Measurements from ENCODE around the gene MYCBP. TPM values are rescaled to one million over a fixed set of nuclear protein-coding genes. Genes with fewer than 3 reads are reported as not detected.
"Not testable (repeated sequence)": the region's sequence is repeated elsewhere in the genome, so short reads cannot be mapped to it uniquely, and the experiment has no call there.

Gene MYCBP
- total RNA-seq, 6 experiments from 2014 or later = 6.0 to 14.4 (median 8.3) TPM

DNA sequence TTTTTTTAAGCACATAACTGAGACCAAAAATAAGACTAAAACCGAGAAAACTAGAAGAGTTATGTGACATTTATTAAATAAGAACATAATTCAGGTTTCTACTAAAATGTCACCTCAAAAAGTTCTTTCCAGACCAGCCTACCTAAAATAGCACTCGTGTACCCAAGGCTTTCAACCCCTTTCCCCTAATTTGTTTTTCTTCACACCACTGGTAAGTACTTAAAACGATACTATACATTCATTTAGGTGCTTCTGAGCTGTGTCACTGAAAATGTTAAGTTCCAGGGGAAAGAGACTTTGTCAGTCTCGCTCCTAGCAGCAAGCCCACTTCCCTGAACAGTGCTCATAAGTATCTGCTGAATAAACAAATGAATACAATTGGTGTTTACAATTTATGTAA, 20.4 kb downstream of the MYCBP start:
- Histone ChIP-seq H3K36me3 (peaks cover 0 to 43% (median 13%) of the 10 kb centered on the region in 4 donors), H3K9me3 (no peaks in the 10 kb centered on the region), H3K4me3 (no peak overlapping the region), H3K27ac (no peak overlapping the region), H3K27me3 (no peaks in the 10 kb centered on the region), H3K4me1 (peaks cover 0 to 15% (median 2%) of the 10 kb centered on the region in 4 donors)
- ATAC-seq = no peak
- DNase-seq = no peak
- WGBS (ENCODE audit: insufficient coverage, low coverage, low lambda C conversion rate, missing lambda C conversion rate) = 94% methylated on average over 4 of the region's 4 CpGs
- TF ChIP-seq CTCF (IDR thresholded peaks at IDR 0.05) = no peak
- TF ChIP-seq POLR2A (IDR thresholded peaks at IDR 0.05) = no peak
- intact Hi-C loops (cut with DNase I) = no loop called here

DNA sequence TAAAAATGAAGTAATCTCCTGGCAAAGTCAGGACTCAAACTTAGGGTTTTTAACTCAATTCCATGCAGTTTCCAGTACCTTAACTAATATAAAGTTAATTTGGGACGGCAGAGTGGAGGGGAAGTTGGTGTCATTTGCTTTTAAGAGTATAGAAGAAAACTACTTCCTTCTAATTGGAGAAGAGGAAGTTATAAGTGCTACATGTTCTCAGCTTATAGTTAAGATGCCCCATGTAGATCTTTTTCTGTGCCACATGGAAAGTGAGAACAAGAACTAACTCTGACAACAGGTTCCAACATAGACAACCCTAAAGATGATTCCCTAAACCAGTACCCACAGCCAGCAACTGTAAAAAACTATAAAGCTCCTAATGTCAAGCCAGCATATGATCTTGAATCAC, 25.1 kb downstream of the MYCBP start:
- no peak for TF ChIP-seq POLR2A (IDR thresholded peaks at IDR 0.05)
- no peak for TF ChIP-seq CTCF (IDR thresholded peaks at IDR 0.05)
- Histone ChIP-seq H3K27me3 (no peaks in the 10 kb centered on the region), H3K9me3 (no peaks in the 10 kb centered on the region), H3K4me1 (peaks cover 0 to 8% (median 0%) of the 10 kb centered on the region in 4 donors), H3K4me3 (no peak overlapping the region), H3K36me3 (peaks cover 0 to 38% (median 17%) of the 10 kb centered on the region in 4 donors), H3K27ac (no peak overlapping the region)
- ATAC-seq = peak in 1 of 4 donors; percentile 38
- WGBS (ENCODE audit: insufficient coverage, low coverage, low lambda C conversion rate, missing lambda C conversion rate) = 75% methylated on average over 1 of the region's 1 CpG
- no peak for DNase-seq
- intact Hi-C loops (cut with DNase I) = no loop called here

DNA sequence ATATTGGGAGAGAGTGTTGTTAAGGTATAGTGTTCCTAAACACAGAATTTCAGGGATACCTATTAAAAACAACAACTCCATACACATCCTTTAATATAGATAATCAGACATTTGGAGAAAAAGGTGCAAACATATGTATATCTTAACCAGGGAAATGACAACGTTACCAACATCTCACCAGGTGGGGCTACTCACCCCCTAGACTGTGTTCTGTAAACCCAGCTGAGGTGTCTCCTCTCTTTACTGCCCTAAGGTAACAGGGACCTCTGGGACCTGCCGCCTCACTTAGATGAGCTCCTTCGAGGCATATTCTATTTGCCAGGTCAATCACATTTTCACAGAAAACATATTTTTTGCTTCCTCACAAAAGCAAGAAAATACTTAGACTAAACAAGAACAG, 26.9 kb downstream of the MYCBP start:
- no peak overlapping the region for H3K4me3 ChIP-seq
- peaks cover 0 to 40% (median 19%) of the 10 kb centered on the region in 4 donors for H3K36me3 ChIP-seq
- intact Hi-C loops (cut with DNase I) = no loop called here
- WGBS (ENCODE audit: insufficient coverage, low coverage, low lambda C conversion rate, missing lambda C conversion rate) = 92% methylated on average over 3 of the region's 3 CpGs
- H3K4me1 ChIP-seq = peaks cover 0 to under 1% (median 0%) of the 10 kb centered on the region in 4 donors
- DNase-seq (no peak), ATAC-seq (no peak)
- TF ChIP-seq CTCF (IDR thresholded peaks at IDR 0.05) (no peak), POLR2A (IDR thresholded peaks at IDR 0.05) (no peak)
- H3K9me3 ChIP-seq = no peaks in the 10 kb centered on the region
- no peaks in the 10 kb centered on the region for H3K27me3 ChIP-seq
- no peak overlapping the region for H3K27ac ChIP-seq

DNA sequence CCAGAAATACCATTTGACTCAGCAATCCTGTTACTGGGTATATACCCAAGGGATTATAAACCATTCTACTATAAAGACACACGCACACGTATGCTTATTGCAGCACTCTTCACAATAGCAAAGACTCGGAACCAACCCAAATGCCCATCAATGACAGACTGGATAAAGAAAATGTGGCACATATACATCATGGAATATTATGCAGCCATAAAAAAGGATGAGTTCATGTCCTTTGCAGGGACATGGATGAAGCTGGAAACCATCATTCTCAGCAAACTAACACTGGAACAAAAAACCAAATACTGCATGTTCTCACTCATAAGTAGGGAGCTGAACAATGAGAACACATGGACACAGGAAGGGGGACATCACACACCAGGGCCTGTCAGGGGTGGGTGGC, 28.1 kb downstream of the MYCBP start:
- H3K4me3 ChIP-seq; intact Hi-C loops (cut with DNase I); ATAC-seq; H3K4me1 ChIP-seq; H3K27ac ChIP-seq; H3K27me3 ChIP-seq; H3K9me3 ChIP-seq; DNase-seq: not testable (repeated sequence)
- WGBS (ENCODE audit: insufficient coverage, low coverage, low lambda C conversion rate, missing lambda C conversion rate) = 91% methylated on average over 3 of the region's 3 CpGs
- peaks cover 0 to 34% (median 15%) of the 10 kb centered on the region in 4 donors for H3K36me3 ChIP-seq

GRCh38 chr1:38840281-38840680, 32.9 kb downstream of the MYCBP start:
- 46% methylated on average over 2 of the region's 2 CpGs for WGBS (ENCODE audit: insufficient coverage, low coverage, low lambda C conversion rate, missing lambda C conversion rate)
- H3K36me3 ChIP-seq = peaks cover 0 to 49% (median 22%) of the 10 kb centered on the region in 4 donors
- no peak for ATAC-seq

More at GRCh38 chr1:38840281-38840680, 32.9 kb downstream of the MYCBP start:
- Histone ChIP-seq H3K27me3 (no peaks in the 10 kb centered on the region), H3K4me3 (no peak overlapping the region), H3K27ac (no peak overlapping the region), H3K4me1 (no peaks in the 10 kb centered on the region), H3K9me3 (no peaks in the 10 kb centered on the region)
- intact Hi-C loops (cut with DNase I) = no loop called here
- no peak for DNase-seq
- TF ChIP-seq CTCF (IDR thresholded peaks at IDR 0.05) (no peak), POLR2A (IDR thresholded peaks at IDR 0.05) (no peak)

All from right lobe of liver (tissue), 6 donors.